HepG2 (cell line): ENCODE results near the gene LSM2. TPM values are rescaled to one million over a fixed set of nuclear protein-coding genes. Genes with fewer than 3 reads are reported as not detected.
A peak's percentile ranks its signal among the peaks of the same experiment; 100 is the strongest.

ENCODE experiments used
- GTF2F1 ChIP-seq: fragments of 150-350 bp; IDR thresholded peaks from 2 replicates; pipeline ENCODE4 v1.6.1; 2014; ENCODE audit warnings: low read length
- HOXA3 ChIP-seq: sonication (generic); formaldehyde crosslinking; IDR thresholded peaks from 2 replicates; pipeline ENCODE4 v1.5.0; 2020; ENCODE audit warnings: missing genetic modification reagents
- KAT8 ChIP-seq: IDR thresholded peaks from 2 replicates; pipeline ENCODE4 v1.6.1; 2016; ENCODE audit warnings: missing genetic modification reagents, missing compliant biosample characterization
- KLF13 ChIP-seq: sonication (generic); formaldehyde crosslinking; IDR thresholded peaks from 2 replicates; pipeline ENCODE4 v1.4.0; 2020; ENCODE audit warnings: mild to moderate bottlenecking, missing genetic modification reagents
- MIXL1 ChIP-seq: IDR thresholded peaks from 2 replicates; pipeline ENCODE4 v1.6.1; 2016
- NCOA5 ChIP-seq: sonication (generic); formaldehyde crosslinking; IDR thresholded peaks from 2 replicates; pipeline ENCODE4 v1.4.0; 2020; ENCODE audit warnings: missing genetic modification reagents
- POLR2G ChIP-seq: fragments of 200-400 bp; formaldehyde crosslinking; IDR thresholded peaks from 2 replicates; pipeline ENCODE4 v1.6.1; 2018; ENCODE audit warnings: mild to moderate bottlenecking, low read depth, low read length, moderate library complexity
- SRSF1 ChIP-seq: fragments of 200-400 bp; formaldehyde crosslinking; optimal IDR thresholded peaks from 2 replicates; pipeline ENCODE3; 2017; ENCODE audit warnings: mild to moderate bottlenecking, low read depth, low read length, moderate library complexity
- YY1 ChIP-seq: IDR thresholded peaks from 2 replicates; pipeline ENCODE4 v1.6.1; 2011; ENCODE audit warnings: low read length, low read depth, moderate library complexity, mild to moderate bottlenecking; ENCODE audit not compliant: insufficient read depth, insufficient replicate concordance
- ZBTB1 ChIP-seq: sonication (generic); formaldehyde crosslinking; IDR thresholded peaks from 2 replicates; pipeline ENCODE4 v1.4.0; 2020; ENCODE audit warnings: missing genetic modification reagents, borderline replicate concordance
- ZFP82 ChIP-seq: sonication (generic); formaldehyde crosslinking; IDR thresholded peaks from 2 replicates; pipeline ENCODE4 v1.5.1; 2020; ENCODE audit warnings: mild to moderate bottlenecking, missing genetic modification reagents, borderline replicate concordance
- polyA plus RNA-seq, 8 experiments: library from polyadenylated mRNA; depleted of rRNA in 3 of 8; stranded (reverse) in 7 of 8; unstranded in 1 of 8; fragments of >200 nt; fragmentation: Illumina TruSeq in 4 of 8; extraction: Trizol in 4 of 8; gene quantifications; 2 replicates each; pipeline versions ENCODE4 v1.2.1 to v1.2.3, GENCODE V29; 2011 to 2016; ENCODE audit warnings: low read depth in 4 of 8, missing spikeins in 1 of 8, mixed read lengths in 1 of 8; ENCODE audit not compliant: insufficient read depth in 1 of 8
- total RNA-seq, 5 experiments: library from RNA; depleted of rRNA; stranded (reverse); fragments of >200 nt; fragmentation: Illumina TruSeq; extraction: Trizol; gene quantifications; 2 replicates each; pipeline ENCODE4 v1.2.3, GENCODE V29; 2016; ENCODE audit warnings: low read depth in 1 of 5
- TF ChIP-seq, protein P1 (sequence below): sonication (generic); formaldehyde crosslinking; IDR thresholded peaks from 2 replicates; pipeline ENCODE4 v1.5.0; 2020; ENCODE audit warnings: mild to moderate bottlenecking, missing genetic modification reagents, borderline replicate concordance
- TF ChIP-seq, protein P2 (sequence below): sonication (generic); formaldehyde crosslinking; IDR thresholded peaks from 2 replicates; pipeline ENCODE4 v1.9.0; 2021; ENCODE audit warnings: missing genetic modification reagents, borderline replicate concordance
- TF ChIP-seq, protein P3 (sequence below): sonication (generic); formaldehyde crosslinking; IDR thresholded peaks from 2 replicates; pipeline ENCODE4 v1.8.0; 2022; ENCODE audit warnings: mild to moderate bottlenecking, missing genetic modification reagents; ENCODE audit not compliant: insufficient replicate concordance

LSM2 gene
- total and polyA plus RNA-seq, 2 of the 13 experiments (the other 11 are each of a cell fraction or from before 2014, with no cell fraction given), result 69.4 to 90.5 TPM

DNA sequence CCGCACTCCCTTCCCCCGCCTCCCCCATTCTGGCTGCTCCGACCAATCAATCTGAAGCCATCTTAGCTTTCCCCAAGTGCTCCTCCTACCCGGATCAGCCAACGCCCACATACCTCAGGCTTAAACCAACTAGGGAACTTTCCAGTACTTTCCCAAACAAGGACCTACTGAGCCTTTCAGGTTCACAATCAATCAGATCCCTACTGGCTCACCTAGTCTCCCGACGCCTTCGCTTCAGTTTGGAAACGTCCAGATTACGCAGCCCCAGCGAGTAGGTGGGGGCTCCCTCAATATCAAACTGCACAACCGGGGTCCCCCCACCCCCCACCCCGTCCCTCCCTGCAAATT is 7.9 kb upstream of the LSM2 start (continued):
- no peak for TF ChIP-seq GTF2F1
- peak; percentile 54; the same call in 1 of the 2 replicates for TF ChIP-seq ZFP82
- no peak for TF ChIP-seq NCOA5
- TF ChIP-seq POLR2G, result 0 out of 2 replicates have a peak, but pooled peaks have one; percentile 3
- peak; percentile 27; the same call in 1 of the 2 replicates for TF ChIP-seq KAT8 (CRISPR knock-in tag)
- TF ChIP-seq HOXA3 (CRISPR knock-in tag), result peak; percentile 34; the same call in 1 of the 2 replicates
- TF ChIP-seq, protein P1, sequence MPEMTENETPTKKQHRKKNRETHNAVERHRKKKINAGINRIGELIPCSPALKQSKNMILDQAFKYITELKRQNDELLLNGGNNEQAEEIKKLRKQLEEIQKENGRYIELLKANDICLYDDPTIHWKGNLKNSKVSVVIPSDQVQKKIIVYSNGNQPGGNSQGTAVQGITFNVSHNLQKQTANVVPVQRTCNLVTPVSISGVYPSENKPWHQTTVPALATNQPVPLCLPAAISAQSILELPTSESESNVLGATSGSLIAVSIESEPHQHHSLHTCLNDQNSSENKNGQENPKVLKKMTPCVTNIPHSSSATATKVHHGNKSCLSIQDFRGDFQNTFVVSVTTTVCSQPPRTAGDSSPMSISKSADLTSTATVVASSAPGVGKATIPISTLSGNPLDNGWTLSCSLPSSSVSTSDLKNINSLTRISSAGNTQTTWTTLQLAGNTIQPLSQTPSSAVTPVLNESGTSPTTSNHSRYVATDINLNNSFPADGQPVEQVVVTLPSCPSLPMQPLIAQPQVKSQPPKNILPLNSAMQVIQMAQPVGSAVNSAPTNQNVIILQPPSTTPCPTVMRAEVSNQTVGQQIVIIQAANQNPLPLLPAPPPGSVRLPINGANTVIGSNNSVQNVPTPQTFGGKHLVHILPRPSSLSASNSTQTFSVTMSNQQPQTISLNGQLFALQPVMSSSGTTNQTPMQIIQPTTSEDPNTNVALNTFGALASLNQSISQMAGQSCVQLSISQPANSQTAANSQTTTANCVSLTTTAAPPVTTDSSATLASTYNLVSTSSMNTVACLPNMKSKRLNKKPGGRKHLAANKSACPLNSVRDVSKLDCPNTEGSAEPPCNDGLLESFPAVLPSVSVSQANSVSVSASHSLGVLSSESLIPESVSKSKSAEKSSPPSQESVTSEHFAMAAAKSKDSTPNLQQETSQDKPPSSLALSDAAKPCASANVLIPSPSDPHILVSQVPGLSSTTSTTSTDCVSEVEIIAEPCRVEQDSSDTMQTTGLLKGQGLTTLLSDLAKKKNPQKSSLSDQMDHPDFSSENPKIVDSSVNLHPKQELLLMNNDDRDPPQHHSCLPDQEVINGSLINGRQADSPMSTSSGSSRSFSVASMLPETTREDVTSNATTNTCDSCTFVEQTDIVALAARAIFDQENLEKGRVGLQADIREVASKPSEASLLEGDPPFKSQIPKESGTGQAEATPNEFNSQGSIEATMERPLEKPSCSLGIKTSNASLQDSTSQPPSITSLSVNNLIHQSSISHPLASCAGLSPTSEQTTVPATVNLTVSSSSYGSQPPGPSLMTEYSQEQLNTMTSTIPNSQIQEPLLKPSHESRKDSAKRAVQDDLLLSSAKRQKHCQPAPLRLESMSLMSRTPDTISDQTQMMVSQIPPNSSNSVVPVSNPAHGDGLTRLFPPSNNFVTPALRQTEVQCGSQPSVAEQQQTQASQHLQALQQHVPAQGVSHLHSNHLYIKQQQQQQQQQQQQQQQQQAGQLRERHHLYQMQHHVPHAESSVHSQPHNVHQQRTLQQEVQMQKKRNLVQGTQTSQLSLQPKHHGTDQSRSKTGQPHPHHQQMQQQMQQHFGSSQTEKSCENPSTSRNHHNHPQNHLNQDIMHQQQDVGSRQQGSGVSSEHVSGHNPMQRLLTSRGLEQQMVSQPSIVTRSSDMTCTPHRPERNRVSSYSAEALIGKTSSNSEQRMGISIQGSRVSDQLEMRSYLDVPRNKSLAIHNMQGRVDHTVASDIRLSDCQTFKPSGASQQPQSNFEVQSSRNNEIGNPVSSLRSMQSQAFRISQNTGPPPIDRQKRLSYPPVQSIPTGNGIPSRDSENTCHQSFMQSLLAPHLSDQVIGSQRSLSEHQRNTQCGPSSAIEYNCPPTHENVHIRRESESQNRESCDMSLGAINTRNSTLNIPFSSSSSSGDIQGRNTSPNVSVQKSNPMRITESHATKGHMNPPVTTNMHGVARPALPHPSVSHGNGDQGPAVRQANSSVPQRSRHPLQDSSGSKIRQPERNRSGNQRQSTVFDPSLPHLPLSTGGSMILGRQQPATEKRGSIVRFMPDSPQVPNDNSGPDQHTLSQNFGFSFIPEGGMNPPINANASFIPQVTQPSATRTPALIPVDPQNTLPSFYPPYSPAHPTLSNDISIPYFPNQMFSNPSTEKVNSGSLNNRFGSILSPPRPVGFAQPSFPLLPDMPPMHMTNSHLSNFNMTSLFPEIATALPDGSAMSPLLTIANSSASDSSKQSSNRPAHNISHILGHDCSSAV (CRISPR knock-in tag), result no peak
- 0 out of 2 replicates have a peak, but pooled peaks have one; percentile 34 for TF ChIP-seq MIXL1 (CRISPR knock-in tag)
- TF ChIP-seq, protein P2, sequence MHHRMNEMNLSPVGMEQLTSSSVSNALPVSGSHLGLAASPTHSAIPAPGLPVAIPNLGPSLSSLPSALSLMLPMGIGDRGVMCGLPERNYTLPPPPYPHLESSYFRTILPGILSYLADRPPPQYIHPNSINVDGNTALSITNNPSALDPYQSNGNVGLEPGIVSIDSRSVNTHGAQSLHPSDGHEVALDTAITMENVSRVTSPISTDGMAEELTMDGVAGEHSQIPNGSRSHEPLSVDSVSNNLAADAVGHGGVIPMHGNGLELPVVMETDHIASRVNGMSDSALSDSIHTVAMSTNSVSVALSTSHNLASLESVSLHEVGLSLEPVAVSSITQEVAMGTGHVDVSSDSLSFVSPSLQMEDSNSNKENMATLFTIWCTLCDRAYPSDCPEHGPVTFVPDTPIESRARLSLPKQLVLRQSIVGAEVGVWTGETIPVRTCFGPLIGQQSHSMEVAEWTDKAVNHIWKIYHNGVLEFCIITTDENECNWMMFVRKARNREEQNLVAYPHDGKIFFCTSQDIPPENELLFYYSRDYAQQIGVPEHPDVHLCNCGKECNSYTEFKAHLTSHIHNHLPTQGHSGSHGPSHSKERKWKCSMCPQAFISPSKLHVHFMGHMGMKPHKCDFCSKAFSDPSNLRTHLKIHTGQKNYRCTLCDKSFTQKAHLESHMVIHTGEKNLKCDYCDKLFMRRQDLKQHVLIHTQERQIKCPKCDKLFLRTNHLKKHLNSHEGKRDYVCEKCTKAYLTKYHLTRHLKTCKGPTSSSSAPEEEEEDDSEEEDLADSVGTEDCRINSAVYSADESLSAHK (CRISPR knock-in tag), result no peak
- TF ChIP-seq KLF13 (CRISPR knock-in tag), result no peak
- TF ChIP-seq YY1, result peak; percentile 56
- TF ChIP-seq SRSF1, result no peak
- no peak for TF ChIP-seq ZBTB1
- TF ChIP-seq, protein P3, sequence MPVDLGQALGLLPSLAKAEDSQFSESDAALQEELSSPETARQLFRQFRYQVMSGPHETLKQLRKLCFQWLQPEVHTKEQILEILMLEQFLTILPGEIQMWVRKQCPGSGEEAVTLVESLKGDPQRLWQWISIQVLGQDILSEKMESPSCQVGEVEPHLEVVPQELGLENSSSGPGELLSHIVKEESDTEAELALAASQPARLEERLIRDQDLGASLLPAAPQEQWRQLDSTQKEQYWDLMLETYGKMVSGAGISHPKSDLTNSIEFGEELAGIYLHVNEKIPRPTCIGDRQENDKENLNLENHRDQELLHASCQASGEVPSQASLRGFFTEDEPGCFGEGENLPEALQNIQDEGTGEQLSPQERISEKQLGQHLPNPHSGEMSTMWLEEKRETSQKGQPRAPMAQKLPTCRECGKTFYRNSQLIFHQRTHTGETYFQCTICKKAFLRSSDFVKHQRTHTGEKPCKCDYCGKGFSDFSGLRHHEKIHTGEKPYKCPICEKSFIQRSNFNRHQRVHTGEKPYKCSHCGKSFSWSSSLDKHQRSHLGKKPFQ (CRISPR knock-in tag), result no peak
